GM19395 (cell line): ENCODE results near the gene ANKRD13D.
A peak's percentile ranks its signal among the peaks of the same experiment; 100 is the strongest.

Source experiments
- ATAC-seq: cut with Tn5 transposase; IDR thresholded peaks from one replicate; pipeline ENCODE4 v1.9.1; 2021; ENCODE audit warnings: mild to moderate bottlenecking, moderate library complexity; ENCODE audit not compliant: unreplicated experiment

The ANKRD13D gene

DNA sequence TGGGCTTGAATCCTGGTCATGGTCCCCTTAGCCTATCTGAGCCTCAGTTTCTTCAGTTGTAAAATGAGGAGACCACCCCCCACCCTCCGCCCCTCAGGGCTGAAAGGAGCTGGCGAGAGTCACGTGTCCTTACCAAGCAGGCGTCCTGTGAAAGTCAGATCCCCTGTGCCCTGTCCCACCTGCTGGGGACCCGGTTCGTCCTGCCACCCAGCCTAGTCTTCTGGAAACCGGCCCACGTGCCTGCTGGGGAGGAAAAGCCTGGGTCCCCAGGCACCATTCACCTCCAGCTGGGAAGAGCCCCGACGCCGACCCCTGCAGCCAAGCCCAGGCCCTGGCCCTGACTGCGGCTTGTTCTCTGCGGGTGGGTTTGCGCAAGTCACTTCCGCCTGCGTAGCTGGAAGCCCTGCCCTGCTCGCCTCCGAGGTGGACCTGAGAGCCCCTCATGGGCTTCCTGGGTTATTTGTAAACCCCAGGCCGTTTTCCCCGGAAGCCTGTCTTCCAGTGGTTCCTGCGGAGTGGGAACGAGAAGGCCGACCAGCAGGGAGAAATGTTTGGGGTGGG is 13.5 kb downstream of the ANKRD13D start:
- no peak for ATAC-seq

DNA sequence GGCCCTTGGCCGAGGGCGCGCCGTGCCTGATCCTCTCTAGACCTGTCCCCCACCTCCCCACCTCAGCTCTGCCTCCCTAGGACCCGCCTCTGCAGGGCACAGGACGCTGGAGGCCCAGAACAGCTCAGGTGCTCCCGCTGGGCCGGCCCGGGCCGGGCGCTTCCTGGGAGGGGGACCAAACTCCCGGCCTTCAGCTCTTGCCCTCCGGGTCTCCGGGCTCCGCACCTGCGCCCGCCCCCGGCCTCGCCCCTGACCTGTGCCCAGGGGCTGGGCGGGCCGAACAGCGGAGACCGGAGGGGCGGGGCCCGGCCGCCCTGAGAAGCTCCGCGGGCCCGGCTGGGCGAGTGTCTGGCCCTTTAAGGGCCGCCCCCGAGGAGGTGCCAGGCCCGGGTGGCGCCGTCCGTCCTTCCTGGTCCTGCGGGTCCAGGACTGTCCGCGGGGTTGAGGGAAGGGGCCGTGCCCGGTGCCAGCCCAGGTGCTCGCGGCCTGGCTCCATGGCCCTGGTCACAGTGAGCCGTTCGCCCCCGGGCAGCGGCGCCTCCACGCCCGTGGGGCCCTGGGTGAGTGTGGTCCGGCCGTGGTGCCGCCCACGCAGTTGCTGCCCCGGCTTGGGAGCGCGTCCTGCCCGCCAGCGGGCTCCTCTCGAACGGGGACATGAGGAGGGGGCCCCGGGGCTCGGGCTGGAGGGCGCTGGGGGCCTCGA is 14.2 kb downstream of the ANKRD13D start, which contains the start of gene SSH3:
Gene SSH3 (plus strand): TSS at position 399 of the 703 bp plus-strand sequence. CDS start 96 bp downstream, at position 495.
- ATAC-seq, result no peak

DNA sequence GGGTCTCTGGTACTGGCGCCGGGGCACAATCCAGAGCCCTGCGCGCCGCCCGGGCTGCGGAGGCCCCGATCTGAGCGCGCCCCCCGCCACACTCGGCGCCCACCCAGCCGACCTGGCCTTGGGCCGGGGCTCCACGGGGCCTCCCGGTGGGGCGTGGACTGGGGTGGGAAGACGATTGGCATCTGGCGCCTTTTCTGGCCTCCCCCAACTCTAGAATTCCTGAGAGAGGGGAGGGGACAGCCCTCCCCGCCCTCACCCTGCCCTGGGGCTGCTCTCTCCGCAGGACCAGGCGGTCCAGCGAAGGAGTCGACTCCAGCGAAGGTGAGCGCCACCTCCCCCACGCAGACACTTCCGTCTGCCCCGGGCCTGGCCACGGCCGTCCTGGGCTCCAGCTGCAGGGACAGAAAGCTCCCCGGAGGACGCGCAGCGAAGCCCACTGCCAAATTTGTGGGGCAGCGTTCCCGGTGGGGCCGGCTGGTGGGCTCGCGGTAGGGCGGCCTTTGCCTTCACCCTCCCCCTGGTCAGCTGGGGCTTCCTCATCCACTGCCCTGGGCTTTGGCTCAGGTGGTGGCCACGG is 14.8 kb downstream of the ANKRD13D start:
- no peak for ATAC-seq

GRCh38 chr11:67304511-67305113 is 15.5 kb downstream of the ANKRD13D start:
- ATAC-seq, result no peak

- ATAC-seq, result no peak
Observed at GRCh38 chr11:67306769-67307544, 17.9 kb downstream of the ANKRD13D start.

DNA sequence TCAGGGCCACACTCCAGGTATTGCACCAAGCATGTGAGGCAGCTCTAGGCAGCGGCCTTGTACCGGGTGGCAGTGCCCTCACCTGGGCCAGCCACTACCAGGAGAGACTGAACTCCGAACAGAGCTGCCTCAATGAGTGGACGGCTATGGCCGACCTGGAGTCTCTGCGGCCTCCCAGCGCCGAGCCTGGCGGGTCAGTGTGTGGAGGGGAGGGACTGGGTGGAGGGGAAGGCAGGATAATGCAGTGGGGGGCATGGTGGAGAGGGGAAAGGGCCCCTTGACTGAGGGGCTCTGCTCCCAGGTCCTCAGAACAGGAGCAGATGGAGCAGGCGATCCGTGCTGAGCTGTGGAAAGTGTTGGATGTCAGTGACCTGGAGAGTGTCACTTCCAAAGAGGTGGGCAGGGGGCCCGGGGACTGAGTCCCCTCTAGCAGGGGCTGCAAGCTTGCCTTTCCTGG is 18.5 kb downstream of the ANKRD13D start:
- ATAC-seq, result no peak

DNA sequence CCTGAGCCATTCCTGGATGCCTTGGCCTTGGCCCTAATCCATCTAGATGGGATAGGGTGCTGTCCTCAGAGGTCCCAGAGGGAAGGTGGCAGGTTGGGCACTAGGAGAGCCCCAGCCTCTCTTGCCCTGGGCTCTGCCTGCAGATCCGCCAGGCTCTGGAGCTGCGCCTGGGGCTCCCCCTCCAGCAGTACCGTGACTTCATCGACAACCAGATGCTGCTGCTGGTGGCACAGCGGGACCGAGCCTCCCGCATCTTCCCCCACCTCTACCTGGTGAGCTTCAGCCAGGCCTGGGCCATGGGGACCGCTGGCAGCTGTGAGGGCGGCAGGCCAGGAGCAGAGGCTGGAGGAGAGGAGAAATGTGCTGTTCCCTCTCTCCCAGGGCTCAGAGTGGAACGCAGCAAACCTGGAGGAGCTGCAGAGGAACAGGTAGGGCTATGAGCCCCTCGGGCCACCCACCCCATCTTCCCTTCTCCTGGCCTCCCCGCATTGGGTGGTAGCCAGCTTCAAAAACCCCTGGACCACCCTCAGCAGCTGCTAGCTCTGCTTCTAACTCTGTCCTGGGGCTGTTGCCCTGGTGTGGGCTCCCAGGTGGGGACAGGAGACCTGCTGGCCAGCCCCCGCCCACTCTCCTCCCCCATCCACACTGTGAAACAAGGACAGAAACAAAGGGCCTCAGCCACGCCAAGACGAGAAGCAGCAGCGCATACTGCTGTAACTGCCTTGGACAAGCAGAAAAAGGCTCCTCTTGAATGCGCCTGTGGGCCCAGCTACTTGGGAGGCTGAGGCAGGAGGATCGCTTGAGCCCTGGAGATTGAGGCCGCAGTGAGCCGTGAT is 19.1 kb downstream of the ANKRD13D start:
- ATAC-seq, result no peak

DNA sequence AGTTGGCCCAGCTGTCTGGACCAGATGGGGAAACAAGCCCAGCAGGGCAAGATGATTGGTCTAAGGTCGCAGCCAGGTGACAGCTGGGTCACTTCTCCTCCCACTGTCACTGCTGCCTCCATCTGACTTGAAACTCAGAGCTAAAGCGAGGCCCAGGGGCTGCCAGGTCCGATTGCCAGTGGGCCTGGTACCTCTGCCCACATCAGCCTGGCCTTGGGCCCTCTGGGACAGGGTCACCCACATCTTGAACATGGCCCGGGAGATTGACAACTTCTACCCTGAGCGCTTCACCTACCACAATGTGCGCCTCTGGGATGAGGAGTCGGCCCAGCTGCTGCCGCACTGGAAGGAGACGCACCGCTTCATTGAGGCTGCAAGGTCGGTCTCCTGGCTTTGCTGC is 20.1 kb downstream of the ANKRD13D start:
- no peak for ATAC-seq

DNA sequence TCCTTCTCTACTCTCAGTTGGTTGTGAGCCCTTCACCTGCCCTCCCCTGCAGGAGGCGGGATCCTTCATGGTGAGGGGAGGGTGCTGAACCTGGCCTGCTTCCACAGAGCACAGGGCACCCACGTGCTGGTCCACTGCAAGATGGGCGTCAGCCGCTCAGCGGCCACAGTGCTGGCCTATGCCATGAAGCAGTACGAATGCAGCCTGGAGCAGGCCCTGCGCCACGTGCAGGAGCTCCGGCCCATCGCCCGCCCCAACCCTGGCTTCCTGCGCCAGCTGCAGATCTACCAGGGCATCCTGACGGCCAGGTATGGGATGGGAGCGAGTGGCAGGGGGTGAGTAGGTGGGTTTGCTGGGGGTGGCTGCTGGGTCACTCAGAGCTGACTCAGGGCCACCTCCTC is 20.6 kb downstream of the ANKRD13D start:
- ATAC-seq, result no peak

GRCh38 chr11:67310246-67311050 is 21.3 kb downstream of the ANKRD13D start:
- ATAC-seq, result no peak

- ATAC-seq, result no peak
Observed at GRCh38 chr11:67311051-67311555, 22.0 kb downstream of the ANKRD13D start.

- ATAC-seq, result no peak
Observed at GRCh38 chr11:67311556-67312082, 22.5 kb downstream of the ANKRD13D start.

GRCh38 chr11:67312187-67313021 is 23.3 kb downstream of the ANKRD13D start:
- ATAC-seq, result no peak

GRCh38 chr11:67313125-67313890 is 24.2 kb downstream of the ANKRD13D start:
- ATAC-seq, result no peak

- ATAC-seq, result no peak
Observed at GRCh38 chr11:67314218-67314617, 25.1 kb downstream of the ANKRD13D start.

GRCh38 chr11:67315325-67315909 is 26.3 kb downstream of the ANKRD13D start:
- no peak for ATAC-seq

DNA sequence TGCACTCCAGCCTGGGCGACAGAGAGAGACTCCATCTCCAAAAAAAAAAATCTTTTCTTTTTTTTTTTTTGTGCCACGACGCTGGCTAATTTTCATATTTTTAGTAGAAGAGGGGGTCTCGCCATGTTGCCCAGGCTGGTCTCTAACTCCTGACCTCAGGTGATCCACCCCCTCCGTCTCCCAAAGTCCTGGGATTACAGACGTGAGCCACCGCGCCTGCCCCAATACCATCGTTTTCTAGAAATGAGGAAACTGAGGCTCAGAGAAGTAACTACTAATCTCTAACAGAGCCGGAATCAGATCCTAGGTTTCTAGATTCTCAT is 27.7 kb downstream of the ANKRD13D start:
- ATAC-seq, result peak; percentile 7
